A549 (cell line): ENCODE data around the gene PPP1R3E. TPM values are rescaled to one million over a fixed set of nuclear protein-coding genes. Genes with fewer than 3 reads are reported as not detected.

Experiments used
- ATAC-seq, 2 experiments: fragments of 200-7000 bp in 1 of 2; fragments of >200 bp in 1 of 2; cut with Nextera tagmentation in 1 of 2; cut with Tn5 transposase in 1 of 2; 3 replicates each; pipeline versions ENCODE4 v1.8.0 to v1.9.1; 2018 to 2020; ENCODE audit warnings: mild to moderate bottlenecking in 1 of 2, moderate library complexity in 1 of 2
- CTCF ChIA-PET: fragments of 300-600 bp; sonication (Branson Sonifier 250); formaldehyde crosslinking; extraction: SDS; loops from one replicate; lab custom pipeline; 2021; ENCODE audit warnings: antibody characterized with exemption, inconsistent platforms; lab: Yijun Ruan, JAX
- POLR2A ChIA-PET: fragments of 350-600 bp; formaldehyde crosslinking; extraction: SDS; loops from one replicate; lab custom pipeline; 2021; ENCODE audit warnings: antibody characterized with exemption, inconsistent platforms; lab: Yijun Ruan, JAX
- DNase-seq, 2 experiments: peaks; one replicate each; pipeline versions ENCODE4 v3.0.0 to v3.0.0-alpha.2; 2011 to 2016; ENCODE audit warnings: low read depth in 1 of 2, low spot score in 1 of 2
- FAIRE-seq: peaks from 2 replicates; lab custom pipeline; 2011; peaks lifted over from hg19 to GRCh38; lab: Jason Lieb, UNC
- H3K27ac ChIP-seq, 2 experiments: fragments of >200 bp; sonication (Bioruptor Twin); formaldehyde crosslinking; 3 replicates each; pipeline ENCODE4 v1.5.1; 2016 to 2017
- H3K4me1 ChIP-seq: fragments of >200 bp; sonication (Bioruptor Twin); formaldehyde crosslinking; 3 replicates; pipeline ENCODE4 v1.6.1; 2016
- H3K4me2 ChIP-seq: fragments of >200 bp; sonication (Bioruptor Twin); formaldehyde crosslinking; 3 replicates; pipeline ENCODE4 v1.6.1; 2016
- H3K4me3 ChIP-seq: fragments of >200 bp; sonication (Bioruptor Twin); formaldehyde crosslinking; 3 replicates; pipeline ENCODE4 v1.5.1; 2016
- H3K9me3 ChIP-seq: fragments of >200 bp; sonication (Bioruptor Twin); formaldehyde crosslinking; 3 replicates; pipeline ENCODE4 v1.6.1; 2016
- ATOH8 ChIP-seq: fragments of 250-450 bp; sonication (Bioruptor Pico); IDR thresholded peaks from 2 replicates; pipeline ENCODE4 v1.5.0; 2020; ENCODE audit warnings: low read depth, mild to moderate bottlenecking, moderate library complexity
- EHF ChIP-seq: fragments of 250-450 bp; sonication (Bioruptor Pico); IDR thresholded peaks from 2 replicates; pipeline ENCODE4 v1.5.0; 2020; ENCODE audit warnings: mild to moderate bottlenecking
- EHMT2 ChIP-seq: fragments of 200-600 bp; sonication (generic); IDR thresholded peaks from 2 replicates; pipeline ENCODE4 v1.6.1; 2016; ENCODE audit warnings: antibody characterized with exemption, low read depth, mild to moderate bottlenecking, moderate library complexity
- FOSB ChIP-seq: fragments of 250-450 bp; sonication (Bioruptor Pico); IDR thresholded peaks from 2 replicates; pipeline ENCODE4 v1.5.0; 2020; ENCODE audit warnings: mild to moderate bottlenecking, moderate library complexity
- FOSL2 ChIP-seq, 2 experiments: fragments of 450-650 bp in 1 of 2; fragments of >200 bp in 1 of 2; sonication (Bioruptor Twin) in 1 of 2; formaldehyde crosslinking; IDR thresholded peaks; 2 replicates each; pipeline versions ENCODE4 v1.5.0 to v1.6.1; 2016 to 2020; ENCODE audit warnings: mild to moderate bottlenecking in 1 of 2, moderate library complexity in 1 of 2
- GATA3 ChIP-seq: IDR thresholded peaks from 2 replicates; pipeline ENCODE4 v1.6.1; 2012; ENCODE audit warnings: borderline replicate concordance
- HDAC2 ChIP-seq: fragments of 200-600 bp; sonication (generic); IDR thresholded peaks from 2 replicates; pipeline ENCODE4 v1.6.1; 2016
- HMGXB4 ChIP-seq: fragments of 250-450 bp; sonication (Bioruptor Pico); IDR thresholded peaks from 2 replicates; pipeline ENCODE4 v1.5.0; 2021; ENCODE audit warnings: mild to moderate bottlenecking, moderate library complexity, borderline replicate concordance
- JUN ChIP-seq, 2 experiments: fragments of >200 bp; sonication (Bioruptor Twin); formaldehyde crosslinking; IDR thresholded peaks; 2 replicates in 1 of 2; 3 replicates in 1 of 2; pipeline ENCODE4 v1.6.1; 2016 to 2017
- JUNB ChIP-seq: fragments of >200 bp; sonication (Bioruptor Twin); formaldehyde crosslinking; IDR thresholded peaks from 2 replicates; pipeline ENCODE4 v1.6.1; 2016
- KDM5A ChIP-seq: fragments of 200-600 bp; sonication (generic); IDR thresholded peaks from 2 replicates; pipeline ENCODE4 v1.6.1; 2016; ENCODE audit warnings: antibody characterized with exemption, mild to moderate bottlenecking
- MAX ChIP-seq: IDR thresholded peaks from 2 replicates; pipeline ENCODE4 v1.6.1; 2012
- MAZ ChIP-seq: fragments of 150-350 bp; IDR thresholded peaks from 2 replicates; pipeline ENCODE4 v1.6.1; 2014; ENCODE audit warnings: antibody characterized with exemption, low read depth, low read length, borderline replicate concordance
- NPAS2 ChIP-seq: fragments of 250-450 bp; sonication (Bioruptor Pico); IDR thresholded peaks from 2 replicates; pipeline ENCODE4 v1.8.0; 2022; ENCODE audit warnings: mild to moderate bottlenecking, moderate library complexity, borderline replicate concordance
- PHF8 ChIP-seq: fragments of 200-600 bp; sonication (generic); IDR thresholded peaks from 2 replicates; pipeline ENCODE4 v1.6.1; 2016; ENCODE audit warnings: low read depth, mild to moderate bottlenecking, antibody characterized with exemption, moderate library complexity, borderline replicate concordance
- POLR2A ChIP-seq: IDR thresholded peaks from 2 replicates; pipeline ENCODE4 v1.6.1; 2012; ENCODE audit warnings: mild to moderate bottlenecking, low read length
- RAD21 ChIP-seq, 2 experiments: fragments of >200 bp in 1 of 2; sonication (Bioruptor Twin) in 1 of 2; formaldehyde crosslinking in 1 of 2; IDR thresholded peaks in 1 of 2; conservative IDR thresholded peaks in 1 of 2; 2 replicates in 1 of 2; 3 replicates in 1 of 2; pipeline ENCODE4 v1.6.1; 2012 to 2018; ENCODE audit warnings: inconsistent platforms in 1 of 2
- RARB ChIP-seq: fragments of 250-450 bp; sonication (Bioruptor Pico); IDR thresholded peaks from 2 replicates; pipeline ENCODE4 v1.8.0; 2021; ENCODE audit warnings: mild to moderate bottlenecking, moderate library complexity
- SREBF2 ChIP-seq: fragments of 450-650 bp; IDR thresholded peaks from 2 replicates; pipeline ENCODE4 v1.6.1; 2014; ENCODE audit warnings: mild to moderate bottlenecking, moderate library complexity
- USF2 ChIP-seq: fragments of 450-650 bp; IDR thresholded peaks from 2 replicates; pipeline ENCODE4 v1.6.1; 2014; ENCODE audit warnings: antibody characterized with exemption
- ZC3H11A ChIP-seq: fragments of 450-650 bp; IDR thresholded peaks from 2 replicates; pipeline ENCODE4 v1.6.1; 2014; ENCODE audit warnings: antibody characterized with exemption, mild to moderate bottlenecking
- ZFP36 ChIP-seq: fragments of 450-650 bp; IDR thresholded peaks from 2 replicates; pipeline ENCODE4 v1.6.1; 2014; ENCODE audit warnings: borderline replicate concordance; ENCODE audit not compliant: partially characterized antibody
- WGBS: methylation state at CpG from one replicate; pipeline ENCODE4 v1.1.6; 2017; ENCODE audit errors: missing lambda C conversion rate; 5-methylcytosine and 5-hydroxymethylcytosine counted together
- polyA plus RNA-seq, 4 experiments: library from polyadenylated mRNA; depleted of rRNA in 3 of 4; stranded (reverse); fragments of >200 nt; fragmentation: RNase III in 1 of 4; extraction: RNeasy Plus Mini Kit Qiagen cat#74134 plus additional on column Dnase treatment in 1 of 4; gene quantifications; 2 replicates in 3 of 4; 3 replicates in 1 of 4; pipeline ENCODE4 v1.2.3, GENCODE V29; 2011 to 2017

Gene PPP1R3E
- polyA plus RNA-seq, 2 of the 4 experiments (the other 2 are of a cell fraction): 7.5 to 11.1 TPM

- no peak for ATAC-seq
- CTCF ChIA-PET: interaction anchor here (0.6 to 3.8 kb wide), 9 partner anchors 12 to 793 kb away, joined by 3 to 11 read pairs (median 4); partner anchors contain the start of genes PABPN1 and SLC22A17
- 79% methylated on average over 18 of the region's 22 CpGs for WGBS
- POLR2A ChIA-PET: interaction anchor here (1.4 to 4.5 kb wide), 3 partner anchors 8 to 213 kb away, joined by 6 to 64 read pairs (median 9); partner anchors contain the start of genes ACIN1, C14orf119 and PABPN1
- Histone ChIP-seq H3K4me1 (peaks cover 28% of the 10 kb centered on the region), H3K9me3 (no peaks in the 10 kb centered on the region), H3K4me3 (peak overlapping the region; percentile 74), H3K27ac (peak overlapping the region; percentile 95 to 96; a peak in 5 of 6 replicates), H3K4me2 (peak overlapping the region; percentile 94)
- TF ChIP-seq ATOH8 (CRISPR knock-in tag) (no peak), USF2 (no peak), ZFP36 (no peak), SREBF2 (no peak), JUN (IDR thresholded peaks at IDR 0.05) (no peak), NPAS2 (CRISPR knock-in tag) (no peak), FOSL2 (IDR thresholded peaks at IDR 0.05) (no peak), FOSL2 (CRISPR knock-in tag; IDR thresholded peaks at IDR 0.05) (no peak), EHF (no peak), JUNB (no peak), ZC3H11A (no peak), GATA3 (no peak), POLR2A (no peak), FOSB (no peak), PHF8 (no peak), HDAC2 (no peak), HMGXB4 (CRISPR knock-in tag) (no peak), RARB (CRISPR knock-in tag) (no peak)
- peak in 1 of 2 experiments; percentile 12 for DNase-seq
- FAIRE-seq: no peak
Measured at GRCh38 chr14:23307687-23308644, 5.3 kb upstream of the PPP1R3E start.

DNA sequence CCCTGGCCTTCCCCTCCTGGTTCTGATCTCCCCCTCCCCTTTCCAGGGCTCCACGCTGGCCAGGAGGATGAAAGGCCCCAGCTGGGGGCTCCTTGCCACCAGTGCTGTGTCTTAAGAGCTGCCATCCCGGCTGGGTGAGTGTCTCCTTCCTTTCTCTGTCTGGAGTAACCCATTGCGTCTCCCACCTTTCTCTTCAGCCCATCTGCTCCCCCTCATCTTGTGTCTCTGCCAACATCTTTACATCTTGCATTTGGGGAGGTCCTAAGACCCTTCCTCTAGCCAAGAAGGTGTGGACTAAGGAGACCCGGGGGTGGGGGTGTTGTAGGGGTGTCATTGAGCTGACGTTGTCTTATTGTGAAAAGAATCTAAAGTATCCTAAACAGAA lies 4.5 kb upstream of the PPP1R3E start:
- H3K4me1 ChIP-seq: peaks cover 29% of the 10 kb centered on the region
- peak overlapping the region; percentile 94 for H3K4me2 ChIP-seq
- DNase-seq (no peak), FAIRE-seq (no peak), ATAC-seq (peak in 1 of 2 experiments; percentile 11; a peak in 4 of 6 replicates)
- WGBS: 3% methylated on average over 5 of the region's 5 CpGs
- peak overlapping the region; percentile 95 to 96 for H3K27ac ChIP-seq
- ChIA-PET CTCF (interaction anchor here (0.7 to 3.8 kb wide), 9 partner anchors 11 to 257 kb away, joined by 3 to 11 read pairs (median 4); partner anchors contain the start of genes PABPN1 and SLC22A17), POLR2A (interaction anchor here (0.6 to 4.5 kb wide), 8 partner anchors 9 to 350 kb away, joined by 3 to 64 read pairs (median 6); partner anchors contain the start of genes ACIN1, C14orf119, HAUS4 and HOMEZ)
- peak overlapping the region; percentile 74 for H3K4me3 ChIP-seq
- TF ChIP-seq EHMT2: no peak
- TF ChIP-seq KDM5A: peak; percentile 51
- no peak for TF ChIP-seq RAD21 (conservative IDR thresholded peaks at IDR 0.05 in 1 of 2, IDR thresholded peaks at IDR 0.05 in 1 of 2)
- 0 out of 2 replicates have a peak, but pooled peaks have one; percentile 28 for TF ChIP-seq PHF8
- no peak for TF ChIP-seq MAX
- no peak for TF ChIP-seq POLR2A
- no peak for TF ChIP-seq FOSL2 (IDR thresholded peaks at IDR 0.05)
- no peak for TF ChIP-seq FOSL2 (CRISPR knock-in tag; IDR thresholded peaks at IDR 0.05)
- TF ChIP-seq MAZ: no peak
- no peak for TF ChIP-seq ZC3H11A
- H3K9me3 ChIP-seq: no peaks in the 10 kb centered on the region
